ENCODE measurements around the gene IGSF21.

Gene IGSF21

GRCh38 chr1:18124977-18125376 is 17.4 kb downstream of the IGSF21 start:
- Histone ChIP-seq H3K23ac (ENCODE audit: low read length) (no peak overlapping the region), H4K91ac (ENCODE audit: low read depth, low read length) (no peak overlapping the region), H3K79me2 (ENCODE audit: control insufficient read depth, insufficient read depth, low read length, poor library complexity) (no peaks in the 10 kb centered on the region), H2AK5ac (ENCODE audit: low read length) (no peak overlapping the region), H4K8ac (ENCODE audit: low read depth, low read length) (no peak overlapping the region), H2BK5ac (ENCODE audit: low read depth, low read length, poor library complexity) (no peak overlapping the region), H3K4me2 (ENCODE audit: low read length) (no peak overlapping the region), H3K27me3 (ENCODE audit: insufficient read depth, low read length) (no peaks in the 10 kb centered on the region), H3K4me1 (ENCODE audit: control insufficient read depth in 1 of 2, insufficient read depth in 2 of 2, low read length in 2 of 2) (no peaks in the 10 kb centered on the region), H3K36me3 (ENCODE audit: control insufficient read depth in 1 of 2, insufficient read depth in 2 of 2, low read length in 2 of 2) (no peaks in the 10 kb centered on the region), H2AFZ (ENCODE audit: insufficient read depth, low read length, poor library complexity) (no peak overlapping the region), H3K4ac (ENCODE audit: low read depth, low read length) (no peak overlapping the region), H2BK12ac (ENCODE audit: low read length) (no peak overlapping the region), H4K12ac (ENCODE audit: low read depth, low read length) (no peak overlapping the region), H3K9ac (ENCODE audit: low read length) (no peak overlapping the region), H3K27ac (ENCODE audit: low read depth, low read length) (no peak overlapping the region), H3K18ac (ENCODE audit: low read length) (no peak overlapping the region), H2BK120ac (ENCODE audit: insufficient read depth, low read length, poor library complexity) (no peak overlapping the region), H3K9me3 (ENCODE audit: insufficient read depth, low read depth, low read length) (no peaks in the 10 kb centered on the region), H3K4me3 (ENCODE audit: low read depth, low read length) (no peak overlapping the region), H3K79me1 (ENCODE audit: low read length) (no peaks in the 10 kb centered on the region), H3K14ac (ENCODE audit: low read length) (no peak overlapping the region)
- WGBS (ENCODE audit: extremely low coverage, insufficient coverage, insufficient read length) = no CpG with 5 or more reads among the region's 4 CpGs
- DNase-seq = no peak

GRCh38 chr1:18126616-18127015 is 19.0 kb downstream of the IGSF21 start:
- Histone ChIP-seq H3K27me3 (ENCODE audit: insufficient read depth, low read length) (no peaks in the 10 kb centered on the region), H4K91ac (ENCODE audit: low read depth, low read length) (no peak overlapping the region), H3K4ac (ENCODE audit: low read depth, low read length) (no peak overlapping the region), H3K4me2 (ENCODE audit: low read length) (no peak overlapping the region), H3K23ac (ENCODE audit: low read length) (no peak overlapping the region), H3K79me1 (ENCODE audit: low read length) (no peaks in the 10 kb centered on the region), H2BK12ac (ENCODE audit: low read length) (no peak overlapping the region), H4K8ac (ENCODE audit: low read depth, low read length) (no peak overlapping the region), H3K9ac (ENCODE audit: low read length) (no peak overlapping the region), H2AK5ac (ENCODE audit: low read length) (no peak overlapping the region), H3K79me2 (ENCODE audit: control insufficient read depth, insufficient read depth, low read length, poor library complexity) (no peaks in the 10 kb centered on the region), H2AFZ (ENCODE audit: insufficient read depth, low read length, poor library complexity) (no peak overlapping the region), H3K9me3 (ENCODE audit: insufficient read depth, low read depth, low read length) (no peaks in the 10 kb centered on the region), H2BK5ac (ENCODE audit: low read depth, low read length, poor library complexity) (no peak overlapping the region), H3K18ac (ENCODE audit: low read length) (no peak overlapping the region), H3K4me1 (ENCODE audit: control insufficient read depth in 1 of 2, insufficient read depth in 2 of 2, low read length in 2 of 2) (no peaks in the 10 kb centered on the region), H2BK120ac (ENCODE audit: insufficient read depth, low read length, poor library complexity) (no peak overlapping the region), H3K27ac (ENCODE audit: low read depth, low read length) (no peak overlapping the region), H3K36me3 (ENCODE audit: control insufficient read depth in 1 of 2, insufficient read depth in 2 of 2, low read length in 2 of 2) (no peaks in the 10 kb centered on the region), H4K12ac (ENCODE audit: low read depth, low read length) (no peak overlapping the region), H3K4me3 (ENCODE audit: low read depth, low read length) (no peak overlapping the region), H3K14ac (ENCODE audit: low read length) (no peak overlapping the region)
- no CpG with 5 or more reads among the region's 5 CpGs for WGBS (ENCODE audit: extremely low coverage, insufficient coverage, insufficient read length)
- DNase-seq = no peak

- DNase-seq = no peak
- Histone ChIP-seq H3K27me3 (ENCODE audit: insufficient read depth, low read length) (no peaks in the 10 kb centered on the region), H4K12ac (ENCODE audit: low read depth, low read length) (no peak overlapping the region), H3K79me1 (ENCODE audit: low read length) (no peaks in the 10 kb centered on the region), H3K4me1 (ENCODE audit: control insufficient read depth in 1 of 2, insufficient read depth in 2 of 2, low read length in 2 of 2) (no peaks in the 10 kb centered on the region), H2BK5ac (ENCODE audit: low read depth, low read length, poor library complexity) (no peak overlapping the region), H3K4me3 (ENCODE audit: low read depth, low read length) (no peak overlapping the region), H3K23ac (ENCODE audit: low read length) (no peak overlapping the region), H3K18ac (ENCODE audit: low read length) (no peak overlapping the region), H3K14ac (ENCODE audit: low read length) (no peak overlapping the region), H3K79me2 (ENCODE audit: control insufficient read depth, insufficient read depth, low read length, poor library complexity) (no peaks in the 10 kb centered on the region), H2AFZ (ENCODE audit: insufficient read depth, low read length, poor library complexity) (no peak overlapping the region), H3K36me3 (ENCODE audit: control insufficient read depth in 1 of 2, insufficient read depth in 2 of 2, low read length in 2 of 2) (no peaks in the 10 kb centered on the region), H3K4me2 (ENCODE audit: low read length) (no peak overlapping the region), H3K9me3 (ENCODE audit: insufficient read depth, low read depth, low read length) (no peaks in the 10 kb centered on the region), H2BK120ac (ENCODE audit: insufficient read depth, low read length, poor library complexity) (no peak overlapping the region), H4K8ac (ENCODE audit: low read depth, low read length) (no peak overlapping the region), H3K9ac (ENCODE audit: low read length) (no peak overlapping the region), H4K91ac (ENCODE audit: low read depth, low read length) (no peak overlapping the region), H3K4ac (ENCODE audit: low read depth, low read length) (no peak overlapping the region), H2AK5ac (ENCODE audit: low read length) (no peak overlapping the region), H2BK12ac (ENCODE audit: low read length) (no peak overlapping the region), H3K27ac (ENCODE audit: low read depth, low read length) (no peak overlapping the region)
- WGBS (ENCODE audit: extremely low coverage, insufficient coverage, insufficient read length) = no CpG with 5 or more reads among the region's 4 CpGs
Observed at GRCh38 chr1:18128298-18128697, 20.7 kb downstream of the IGSF21 start.

- no peak overlapping the region for H2BK5ac ChIP-seq (ENCODE audit: low read depth, low read length, poor library complexity)
- H3K4me3 ChIP-seq (ENCODE audit: low read depth, low read length) = no peak overlapping the region
- H3K18ac ChIP-seq (ENCODE audit: low read length) = no peak overlapping the region
- H3K4me2 ChIP-seq (ENCODE audit: low read length) = no peak overlapping the region
- DNase-seq = no peak
- H4K8ac ChIP-seq (ENCODE audit: low read depth, low read length) = no peak overlapping the region
- no peaks in the 10 kb centered on the region for H3K79me1 ChIP-seq (ENCODE audit: low read length)
- no peak overlapping the region for H2AFZ ChIP-seq (ENCODE audit: insufficient read depth, low read length, poor library complexity)
- H2BK120ac ChIP-seq (ENCODE audit: insufficient read depth, low read length, poor library complexity) = no peak overlapping the region
- H2AK5ac ChIP-seq (ENCODE audit: low read length) = no peak overlapping the region
- no peaks in the 10 kb centered on the region for H3K4me1 ChIP-seq (ENCODE audit: control insufficient read depth in 1 of 2, insufficient read depth in 2 of 2, low read length in 2 of 2)
- H2BK12ac ChIP-seq (ENCODE audit: low read length) = no peak overlapping the region
- H3K4ac ChIP-seq (ENCODE audit: low read depth, low read length) = no peak overlapping the region
- no peak overlapping the region for H3K9ac ChIP-seq (ENCODE audit: low read length)
- H4K91ac ChIP-seq (ENCODE audit: low read depth, low read length) = no peak overlapping the region
- no peak overlapping the region for H4K12ac ChIP-seq (ENCODE audit: low read depth, low read length)
- WGBS (ENCODE audit: extremely low coverage, insufficient coverage, insufficient read length) = no CpG with 5 or more reads among the region's 3 CpGs
- no peak overlapping the region for H3K14ac ChIP-seq (ENCODE audit: low read length)
- no peak overlapping the region for H3K23ac ChIP-seq (ENCODE audit: low read length)
- no peaks in the 10 kb centered on the region for H3K27me3 ChIP-seq (ENCODE audit: insufficient read depth, low read length)
- no peak overlapping the region for H3K27ac ChIP-seq (ENCODE audit: low read depth, low read length)
- no peaks in the 10 kb centered on the region for H3K36me3 ChIP-seq (ENCODE audit: control insufficient read depth in 1 of 2, insufficient read depth in 2 of 2, low read length in 2 of 2)
- no peaks in the 10 kb centered on the region for H3K9me3 ChIP-seq (ENCODE audit: insufficient read depth, low read depth, low read length)
- H3K79me2 ChIP-seq (ENCODE audit: control insufficient read depth, insufficient read depth, low read length, poor library complexity) = no peaks in the 10 kb centered on the region
Observed at GRCh38 chr1:18130356-18130755, 22.8 kb downstream of the IGSF21 start.

Data from trophoblast cell (in vitro differentiated cells and primary cell).